Progenitor cell of endocrine pancreas (in vitro differentiated cells): ENCODE results near the gene FBXW8. TPM values are rescaled to one million over a fixed set of nuclear protein-coding genes. Genes with fewer than 3 reads are reported as not detected.

Experiments
- DNase-seq: peaks from one replicate; pipeline ENCODE4 v3.0.0; 2021; ENCODE audit warnings: low spot score; ENCODE audit not compliant: unreplicated experiment
- H3K27ac Mint-ChIP-seq: 2 replicates; pipeline ENCODE4 v1.8.0; 2021; ENCODE audit warnings: mild to moderate bottlenecking, moderate library complexity, mixed read lengths
- H3K27me3 Mint-ChIP-seq: 2 replicates; pipeline ENCODE4 v1.8.0; 2021; ENCODE audit warnings: mixed read lengths
- H3K36me3 Mint-ChIP-seq: 2 replicates; pipeline ENCODE4 v1.8.0; 2022; ENCODE audit warnings: mixed read lengths; ENCODE audit not compliant: insufficient read depth
- H3K4me1 Mint-ChIP-seq: 2 replicates; pipeline ENCODE4 v1.8.0; 2021; ENCODE audit warnings: low read depth, mixed read lengths
- H3K4me3 Mint-ChIP-seq: 2 replicates; pipeline ENCODE4 v1.8.0; 2021; ENCODE audit warnings: low read depth, mild to moderate bottlenecking, moderate library complexity, mixed read lengths
- H3K9me3 Mint-ChIP-seq: 2 replicates; pipeline ENCODE4 v1.8.0; 2021; ENCODE audit warnings: low read depth, mixed read lengths
- CTCF ChIP-seq: fragments of 200-600 bp; sonication (generic); IDR thresholded peaks from one replicate; pipeline ENCODE4 v1.5.0; 2021; ENCODE audit warnings: antibody characterized with exemption, mild to moderate bottlenecking; ENCODE audit not compliant: unreplicated experiment
- total RNA-seq: library from RNA; stranded (reverse); gene quantifications from 2 replicates; pipeline ENCODE4 v1.2.1, GENCODE V29; 2021

FBXW8 gene
- total RNA-seq, 1 donor from 2014 or later = 32.6 TPM

GRCh38 chr12:116864371-116865160 is 46.2 kb upstream of the FBXW8 start:
- Mint-ChIP-seq H3K4me1 (peaks cover 2% of the 10 kb centered on the region), H3K36me3 (peaks cover 1% of the 10 kb centered on the region), H3K27me3 (peaks cover 2% of the 10 kb centered on the region), H3K4me3 (no peak overlapping the region), H3K27ac (no peak overlapping the region), H3K9me3 (no peaks in the 10 kb centered on the region)
- no peak for TF ChIP-seq CTCF
- DNase-seq = no peak

GRCh38 chr12:116867523-116867922 is 43.2 kb upstream of the FBXW8 start:
- Mint-ChIP-seq H3K27ac (no peak overlapping the region), H3K4me3 (no peak overlapping the region), H3K36me3 (no peaks in the 10 kb centered on the region), H3K9me3 (no peaks in the 10 kb centered on the region), H3K4me1 (peaks cover 2% of the 10 kb centered on the region), H3K27me3 (no peaks in the 10 kb centered on the region)
- TF ChIP-seq CTCF = no peak
- DNase-seq = no peak

- Mint-ChIP-seq H3K4me3 (no peak overlapping the region), H3K9me3 (peaks cover 5% of the 10 kb centered on the region), H3K27me3 (peaks cover 8% of the 10 kb centered on the region), H3K4me1 (no peaks in the 10 kb centered on the region), H3K27ac (no peak overlapping the region), H3K36me3 (peaks cover 7% of the 10 kb centered on the region)
- no peak for TF ChIP-seq CTCF
- no peak for DNase-seq
Observed at GRCh38 chr12:116870306-116870705, 40.4 kb upstream of the FBXW8 start.

GRCh38 chr12:116874324-116874995 is 36.3 kb upstream of the FBXW8 start:
- no peak for DNase-seq
- Mint-ChIP-seq H3K27me3 (peaks cover 35% of the 10 kb centered on the region), H3K9me3 (peaks cover 5% of the 10 kb centered on the region), H3K4me3 (no peak overlapping the region), H3K4me1 (peaks cover 20% of the 10 kb centered on the region), H3K36me3 (peaks cover 7% of the 10 kb centered on the region), H3K27ac (no peak overlapping the region)
- no peak for TF ChIP-seq CTCF

GRCh38 chr12:116876151-116876869 is 34.4 kb upstream of the FBXW8 start:
- DNase-seq = no peak
- Mint-ChIP-seq H3K27me3 (peaks cover 45% of the 10 kb centered on the region), H3K36me3 (peaks cover 7% of the 10 kb centered on the region), H3K4me3 (no peak overlapping the region), H3K27ac (peak overlapping the region; percentile 59), H3K4me1 (peaks cover 30% of the 10 kb centered on the region), H3K9me3 (peaks cover 5% of the 10 kb centered on the region)
- TF ChIP-seq CTCF = no peak
